ENCODE results near the gene AVEN.

- TF ChIP-seq CTCF (IDR thresholded peaks at IDR 0.05) = no peak
- TF ChIP-seq POLR2A (IDR thresholded peaks at IDR 0.05) = no peak
Measured at GRCh38 chr15:33871980-33872379, 167.0 kb downstream of the AVEN start.

Measured in right lobe of liver (tissue), 4 donors.